Measurements from ENCODE around the gene CPTP.

DNA sequence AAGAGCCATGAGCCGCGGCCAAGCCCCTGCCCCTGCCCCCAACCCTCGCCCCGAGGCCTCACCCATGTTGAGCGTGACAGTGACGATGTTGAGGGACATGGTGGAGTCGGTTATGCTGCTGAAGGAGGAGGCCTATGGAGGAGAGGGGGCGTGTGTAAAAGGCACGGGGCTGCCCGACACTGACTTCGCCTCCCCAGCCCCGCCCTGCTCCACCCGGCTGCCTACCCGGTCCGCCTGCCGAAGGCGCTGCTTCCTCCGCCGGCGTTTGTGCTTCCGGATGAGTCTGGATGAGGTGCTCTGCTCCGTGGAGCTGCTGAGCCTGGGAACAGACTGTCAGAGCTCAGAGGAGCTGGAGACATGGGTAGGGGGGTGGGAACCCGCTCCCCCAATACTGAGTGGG is 15.6 kb downstream of the CPTP start:
- TF ChIP-seq EZH2 (IDR thresholded peaks at IDR 0.05; ENCODE audit: borderline replicate concordance, control insufficient read depth, low read depth, low read length), result no peak
- TF ChIP-seq YY1 (IDR thresholded peaks at IDR 0.05; ENCODE audit: low read depth, low read length), result no peak

Measured in GM12878 (cell line).